Left lung (tissue), 10 donors: Measurements from ENCODE around the gene LTF. TPM values are rescaled to one million over a fixed set of nuclear protein-coding genes. Genes with fewer than 3 reads are reported as not detected.

Source experiments
- ATAC-seq: fragments of 200-7000 bp; cut with Tn5 transposase; one replicate; pipeline ENCODE4 v1.9.1; 2020; ENCODE audit warnings: moderate library complexity
- DNase-seq, 4 donors: peaks; one replicate each; pipeline ENCODE4 v3.0.0-alpha.2; 2013 to 2020
- H3K27ac ChIP-seq, 2 donors: fragments of 200-600 bp; sonication (generic) in 1 of 2; one replicate each; pipeline versions ENCODE4 v1.5.0 to v1.8.0; 2020 to 2021
- H3K27me3 ChIP-seq, 2 donors: fragments of 200-600 bp; sonication (generic) in 1 of 2; one replicate each; pipeline versions ENCODE4 v1.5.0 to v1.8.0; 2020 to 2021
- H3K36me3 ChIP-seq, 2 donors: fragments of 200-600 bp; sonication (generic) in 1 of 2; one replicate each; pipeline versions ENCODE4 v1.5.0 to v1.8.0; 2020 to 2021
- H3K4me1 ChIP-seq, 2 donors: fragments of 200-600 bp; one replicate each; pipeline ENCODE4 v1.8.0; 2021
- H3K4me3 ChIP-seq, 2 donors: fragments of 200-600 bp; sonication (generic) in 1 of 2; one replicate each; pipeline versions ENCODE4 v1.5.0 to v1.8.0; 2020 to 2021; ENCODE audit warnings: mild to moderate bottlenecking in 1 of 2
- H3K9me3 ChIP-seq, 2 donors: fragments of 200-600 bp; sonication (generic) in 1 of 2; one replicate each; pipeline versions ENCODE4 v1.5.0 to v1.8.0; 2020 to 2021
- intact Hi-C, 2 donors: fragments of 100-400 bp; cut with DNase I; formaldehyde crosslinking; loops; one replicate each; pipeline versions ENCODE4 v1.11.2 to v1.14.2; 2022
- polyA plus RNA-seq, 6 donors: library from polyadenylated mRNA; unstranded; fragments of 120-200 nt; gene quantifications; one replicate each; pipeline ENCODE4 v1.2.1, GENCODE V29; 2013; ENCODE audit not compliant: insufficient read length in 6 of 6
- total RNA-seq, 2 donors: library from RNA; stranded (reverse); fragmentation: NEBNext Ultra II Directional; extraction: Animal tissue kit (Norgen Biotek cat#: 25700); gene quantifications; one replicate each; pipeline ENCODE4 v1.2.1, GENCODE V29; 2021
- TF ChIP-seq, protein P1 (sequence below), 2 donors: fragments of 200-600 bp; sonication (generic) in 1 of 2; IDR thresholded peaks; one replicate each; pipeline versions ENCODE4 v1.5.0 to v1.8.0; 2021; ENCODE audit warnings: antibody characterized with exemption in 2 of 2
- donor health status: DM: no; HTN: yes; CAD: no.
- donor health status: DM: no; HTN: no; CAD: no.

The LTF gene
- total and polyA plus RNA-seq, 8 donors, result 2.3 to 113 (median 5.5) TPM

DNA sequence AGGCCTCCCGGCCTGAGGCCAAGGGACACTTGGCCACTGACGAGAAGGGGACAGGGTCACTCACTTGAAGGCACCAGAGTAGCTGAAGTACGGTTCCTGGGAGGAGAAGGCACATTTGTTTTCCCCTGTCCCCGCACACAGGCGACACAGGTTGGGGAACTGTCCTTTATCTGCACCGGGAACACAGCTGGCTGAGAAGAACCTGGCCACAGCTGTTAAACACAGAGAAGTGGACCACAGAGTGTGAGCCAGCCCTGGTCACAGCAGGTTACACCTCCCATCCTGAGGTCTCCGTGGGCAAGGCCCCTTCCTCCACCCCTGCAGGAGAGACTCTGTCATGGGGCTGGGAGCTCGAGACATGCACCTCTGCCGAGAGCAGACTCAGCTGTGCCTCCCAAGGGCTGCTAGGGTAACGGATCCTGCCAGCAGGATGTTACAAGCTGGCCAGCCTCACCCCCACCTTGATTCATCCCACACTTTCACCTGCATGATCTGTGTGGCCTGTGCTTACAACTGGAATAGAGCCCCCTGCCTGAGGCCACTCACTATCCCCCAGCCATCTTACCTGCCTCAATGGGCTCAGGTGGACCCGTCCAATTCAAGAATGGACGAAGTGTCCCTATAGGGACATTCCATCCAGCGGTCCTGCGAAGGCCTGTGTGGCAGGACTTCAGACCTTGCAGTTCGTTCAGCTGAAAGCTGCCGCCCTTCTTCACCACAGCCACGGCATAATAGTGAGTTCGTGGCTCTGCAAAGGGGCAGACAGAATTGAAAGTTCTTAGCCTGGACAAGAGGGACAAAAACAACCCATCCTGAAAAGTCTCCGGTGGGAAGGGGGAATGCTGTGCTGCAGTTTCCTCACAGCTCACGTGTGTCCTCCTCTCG, 9.2 kb downstream of the LTF start:
- TF ChIP-seq, protein P1, sequence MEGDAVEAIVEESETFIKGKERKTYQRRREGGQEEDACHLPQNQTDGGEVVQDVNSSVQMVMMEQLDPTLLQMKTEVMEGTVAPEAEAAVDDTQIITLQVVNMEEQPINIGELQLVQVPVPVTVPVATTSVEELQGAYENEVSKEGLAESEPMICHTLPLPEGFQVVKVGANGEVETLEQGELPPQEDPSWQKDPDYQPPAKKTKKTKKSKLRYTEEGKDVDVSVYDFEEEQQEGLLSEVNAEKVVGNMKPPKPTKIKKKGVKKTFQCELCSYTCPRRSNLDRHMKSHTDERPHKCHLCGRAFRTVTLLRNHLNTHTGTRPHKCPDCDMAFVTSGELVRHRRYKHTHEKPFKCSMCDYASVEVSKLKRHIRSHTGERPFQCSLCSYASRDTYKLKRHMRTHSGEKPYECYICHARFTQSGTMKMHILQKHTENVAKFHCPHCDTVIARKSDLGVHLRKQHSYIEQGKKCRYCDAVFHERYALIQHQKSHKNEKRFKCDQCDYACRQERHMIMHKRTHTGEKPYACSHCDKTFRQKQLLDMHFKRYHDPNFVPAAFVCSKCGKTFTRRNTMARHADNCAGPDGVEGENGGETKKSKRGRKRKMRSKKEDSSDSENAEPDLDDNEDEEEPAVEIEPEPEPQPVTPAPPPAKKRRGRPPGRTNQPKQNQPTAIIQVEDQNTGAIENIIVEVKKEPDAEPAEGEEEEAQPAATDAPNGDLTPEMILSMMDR (IDR thresholded peaks at IDR 0.05), result no peak
- Histone ChIP-seq H3K4me1 (no peaks in the 10 kb centered on the region), H3K27ac (peak overlapping the region in 1 of 2 donors; percentile 37), H3K27me3 (no peaks in the 10 kb centered on the region), H3K36me3 (peaks cover 0 to 15% of the 10 kb centered on the region in 2 donors), H3K4me3 (no peak overlapping the region), H3K9me3 (no peaks in the 10 kb centered on the region)
- intact Hi-C loops, result no loop called here
- DNase-seq, result no peak
- ATAC-seq, result no peak

DNA sequence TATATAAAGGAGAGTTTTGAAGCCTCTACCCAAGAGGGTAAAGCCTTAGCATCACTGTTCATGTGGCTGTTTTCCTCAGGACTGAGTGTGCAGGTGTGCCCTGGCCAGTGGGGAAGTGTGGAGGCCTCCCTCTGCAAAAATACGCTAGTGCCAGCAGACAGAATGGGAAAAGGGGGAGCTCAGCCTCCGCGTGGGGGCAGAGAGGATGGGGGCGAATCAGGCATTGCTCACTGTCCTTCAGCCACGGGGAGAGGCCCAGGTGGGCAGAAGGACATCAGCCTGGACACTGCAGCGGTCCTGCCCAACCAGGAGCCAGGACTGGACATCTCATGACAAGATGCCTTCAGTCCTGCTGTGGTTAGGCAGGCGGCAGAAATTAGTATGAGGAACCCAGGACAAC, 10.1 kb downstream of the LTF start:
- Histone ChIP-seq H3K4me1 (no peaks in the 10 kb centered on the region), H3K9me3 (no peaks in the 10 kb centered on the region), H3K36me3 (peaks cover 0 to 19% of the 10 kb centered on the region in 2 donors), H3K27me3 (no peaks in the 10 kb centered on the region), H3K4me3 (no peak overlapping the region), H3K27ac (peak overlapping the region in 1 of 2 donors; percentile 37)
- DNase-seq (no peak), ATAC-seq (no peak)
- TF ChIP-seq, protein P1 (IDR thresholded peaks at IDR 0.05), result no peak
- intact Hi-C loops, result no loop called here

DNA sequence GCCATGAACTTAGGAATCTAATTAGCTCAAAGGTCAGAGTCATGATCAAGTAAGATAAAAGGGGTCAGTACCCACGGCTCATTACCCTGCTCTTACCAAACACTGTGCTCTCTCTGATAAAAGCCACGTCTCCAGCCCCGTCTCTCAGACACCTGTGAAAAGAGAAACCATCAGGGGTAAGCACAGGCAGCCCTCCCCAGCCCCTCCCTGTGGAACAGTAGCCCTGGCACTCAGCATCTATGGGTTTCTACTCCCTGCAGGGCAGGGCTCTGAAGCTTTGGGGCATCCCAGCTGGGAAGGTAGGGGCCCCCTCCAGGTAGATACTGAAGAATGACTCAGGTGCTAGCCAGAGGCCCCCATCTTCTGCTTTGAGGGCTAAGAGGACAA, 10.5 kb downstream of the LTF start:
- Histone ChIP-seq H3K9me3 (no peaks in the 10 kb centered on the region), H3K27ac (peak overlapping the region in 1 of 2 donors; percentile 41), H3K4me1 (no peaks in the 10 kb centered on the region), H3K36me3 (peaks cover 0 to 22% of the 10 kb centered on the region in 2 donors), H3K4me3 (no peak overlapping the region), H3K27me3 (no peaks in the 10 kb centered on the region)
- intact Hi-C loops, result no loop called here
- DNase-seq (no peak), ATAC-seq (no peak)
- TF ChIP-seq, protein P1 (IDR thresholded peaks at IDR 0.05), result no peak

DNA sequence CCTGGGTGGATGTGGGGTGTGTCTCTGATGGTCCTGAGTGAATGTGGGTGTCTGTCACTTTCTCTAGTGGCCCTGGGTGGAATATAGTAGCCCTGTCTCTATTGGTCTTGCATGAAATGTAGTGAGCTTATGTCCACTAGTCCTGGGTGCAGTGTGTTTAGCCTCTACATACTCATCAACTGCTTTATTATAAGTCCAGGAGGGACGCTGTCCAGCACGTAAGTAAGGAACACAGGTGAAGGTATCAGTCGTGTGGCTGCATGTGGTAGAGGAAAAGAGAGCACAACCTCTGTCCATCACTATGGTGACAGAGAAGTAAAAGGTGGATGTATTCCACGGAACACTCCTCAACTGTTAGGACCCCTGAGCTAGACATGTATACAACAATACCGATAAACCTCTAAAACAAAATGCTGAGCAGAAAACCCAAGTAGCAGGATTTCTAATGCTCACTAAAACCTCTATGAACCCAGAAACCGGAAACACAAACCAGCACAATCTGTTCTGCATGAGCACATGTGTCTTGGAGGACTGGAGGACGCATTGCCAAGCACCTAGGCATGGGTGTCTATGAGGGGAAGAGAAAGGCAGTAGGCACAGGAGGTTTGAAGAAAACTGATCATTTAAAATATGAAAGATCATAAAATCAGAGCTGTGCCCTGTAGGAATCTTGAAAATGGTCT, 11.0 kb downstream of the LTF start:
- peak overlapping the region in 1 of 2 donors; percentile 41 for H3K27ac ChIP-seq
- ATAC-seq, result no peak
- intact Hi-C loops, result no loop called here

More for the DNA sequence above, 11.0 kb downstream of the LTF start:
- H3K27me3 ChIP-seq, result no peaks in the 10 kb centered on the region
- no peaks in the 10 kb centered on the region for H3K4me1 ChIP-seq
- peaks cover 0 to 22% of the 10 kb centered on the region in 2 donors for H3K36me3 ChIP-seq
- H3K9me3 ChIP-seq, result no peaks in the 10 kb centered on the region
- DNase-seq, result no peak
- TF ChIP-seq, protein P1 (IDR thresholded peaks at IDR 0.05), result no peak
- H3K4me3 ChIP-seq, result no peak overlapping the region
